Bone marrow (tissue), 2 donors: ENCODE results near the gene ACTA2.

Source experiments
- DNase-seq, 2 donors: peaks; one replicate each; lab custom pipeline; 2025; lab: John Stamatoyannopoulos, UW

The ACTA2 gene

GRCh38 chr10:88920198-88920597 is 32.4 kb downstream of the ACTA2 start:
- no peak for DNase-seq

DNA sequence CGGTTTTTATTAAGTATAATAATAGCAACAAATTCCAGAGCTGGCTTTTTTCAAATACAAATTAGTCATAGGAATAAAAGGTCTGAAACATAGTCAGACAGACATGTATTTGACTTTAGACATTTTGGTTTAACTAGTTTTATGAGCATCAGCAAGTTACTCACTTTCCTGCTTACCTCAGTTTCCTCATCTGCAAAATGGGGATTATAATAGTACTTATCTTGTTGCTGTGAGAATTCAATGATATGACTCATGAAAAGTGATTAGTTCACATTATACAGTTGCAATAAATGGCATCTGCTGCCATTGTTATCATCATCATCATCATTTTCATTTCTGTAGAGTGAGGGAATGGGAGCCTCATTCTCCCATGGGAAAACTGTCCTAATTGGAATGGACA is 33.5 kb downstream of the ACTA2 start:
- DNase-seq: no peak

GRCh38 chr10:88918191-88918905 is 34.2 kb downstream of the ACTA2 start:
- no peak for DNase-seq

DNA sequence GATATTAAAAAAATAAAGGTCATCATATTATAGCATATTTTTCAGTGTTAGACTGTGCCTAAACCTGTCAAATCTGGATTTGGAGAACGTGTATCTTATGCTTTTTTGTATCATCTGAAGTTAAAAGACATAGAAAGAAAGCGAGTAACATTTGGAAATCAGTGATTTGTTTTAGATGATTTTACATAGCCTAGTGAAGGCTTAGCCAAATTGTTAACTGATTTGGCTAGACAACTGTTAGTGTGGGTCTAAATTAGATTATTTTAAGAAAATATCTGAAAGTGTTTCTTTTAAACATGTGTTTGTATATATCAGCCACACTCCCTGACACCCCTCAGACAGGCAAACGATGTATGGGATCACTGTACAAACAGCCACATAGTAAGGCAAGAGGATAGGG is 35.6 kb downstream of the ACTA2 start:
- DNase-seq: no peak

DNA sequence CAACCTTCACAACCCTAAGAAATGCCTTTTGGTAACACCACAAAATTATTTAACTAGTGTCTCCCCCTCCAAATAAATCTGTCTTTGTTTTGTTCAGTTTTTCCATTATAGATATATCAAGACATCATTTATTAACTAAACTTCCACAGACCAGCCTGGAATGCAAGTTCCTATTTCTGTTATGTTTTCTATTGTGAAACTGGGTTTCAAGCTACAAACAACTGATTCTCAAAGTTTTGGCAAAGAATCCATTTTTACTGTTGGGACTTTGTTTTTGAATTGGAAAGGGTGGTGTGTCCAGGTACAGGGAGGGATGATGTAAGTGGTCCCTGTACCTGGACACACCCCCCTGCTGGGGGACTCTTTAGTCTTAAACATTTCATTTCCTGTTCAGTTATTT is 36.3 kb downstream of the ACTA2 start:
- DNase-seq: no peak

- DNase-seq: no peak
These were observed 36.8 kb downstream of the ACTA2 start for GRCh38 chr10:88915781-88916180.

- DNase-seq: no peak
These were observed 38.8 kb downstream of the ACTA2 start for GRCh38 chr10:88913788-88914187.

DNA sequence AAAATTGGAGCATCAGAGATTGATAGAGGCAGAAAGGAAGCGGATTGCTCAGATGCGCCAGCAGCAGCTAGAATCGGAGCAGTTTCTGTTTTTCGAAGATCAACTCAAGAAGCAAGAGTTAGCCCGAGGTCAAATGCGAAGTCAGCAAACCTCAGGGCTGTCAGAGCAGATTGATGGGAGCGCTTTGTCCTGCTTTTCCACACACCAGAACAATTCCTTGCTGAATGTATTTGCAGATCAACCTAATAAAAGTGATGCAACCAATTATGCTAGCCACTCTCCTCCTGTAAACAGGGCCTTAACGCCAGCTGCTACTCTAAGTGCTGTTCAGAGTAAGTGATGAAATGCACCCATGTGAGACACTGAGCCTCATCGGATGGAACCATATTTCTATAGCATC is 39.4 kb downstream of the ACTA2 start:
- DNase-seq: no peak

GRCh38 chr10:88911851-88912250 is 40.7 kb downstream of the ACTA2 start:
- DNase-seq: no peak

DNA sequence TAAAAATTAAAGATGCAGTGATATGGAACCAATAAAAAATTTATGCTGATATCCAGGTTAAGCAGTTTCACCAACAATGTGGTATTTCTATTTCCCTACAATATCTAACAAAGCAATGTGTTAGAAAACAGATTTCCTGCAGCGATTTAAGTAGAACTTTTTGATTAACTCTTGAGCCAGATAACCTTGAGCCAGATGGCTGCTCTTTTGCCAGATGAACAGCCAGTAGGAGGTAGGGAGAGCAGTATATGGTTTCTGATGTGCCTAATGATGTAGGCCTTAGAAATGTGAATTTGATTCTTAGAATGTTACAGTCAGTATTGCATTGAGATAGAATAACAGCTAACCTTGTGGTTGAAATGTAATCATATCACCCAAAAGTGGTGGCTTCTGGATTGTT is 41.5 kb downstream of the ACTA2 start:
- no peak for DNase-seq

DNA sequence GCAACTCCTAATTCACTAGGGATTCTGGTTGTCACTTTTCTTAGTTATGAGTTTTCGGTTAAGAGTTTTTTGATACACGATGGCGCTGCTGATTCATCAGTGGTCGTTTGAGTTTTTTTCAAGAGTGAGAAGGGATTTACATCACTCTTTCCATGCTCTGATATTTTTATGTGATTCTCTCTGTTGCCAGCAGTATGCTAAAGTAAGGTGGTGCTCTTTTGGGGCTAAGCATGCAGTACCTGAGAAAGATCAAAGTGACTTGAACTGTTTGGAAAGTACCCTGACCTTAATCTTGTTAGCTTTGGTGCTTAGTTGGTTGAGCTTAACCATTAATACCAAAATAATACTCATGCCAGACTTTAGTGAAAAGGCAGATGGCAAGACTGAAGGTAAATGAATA is 44.4 kb downstream of the ACTA2 start:
- DNase-seq: no peak

GRCh38 chr10:88906921-88907320 is 45.7 kb downstream of the ACTA2 start:
- no peak for DNase-seq

DNA sequence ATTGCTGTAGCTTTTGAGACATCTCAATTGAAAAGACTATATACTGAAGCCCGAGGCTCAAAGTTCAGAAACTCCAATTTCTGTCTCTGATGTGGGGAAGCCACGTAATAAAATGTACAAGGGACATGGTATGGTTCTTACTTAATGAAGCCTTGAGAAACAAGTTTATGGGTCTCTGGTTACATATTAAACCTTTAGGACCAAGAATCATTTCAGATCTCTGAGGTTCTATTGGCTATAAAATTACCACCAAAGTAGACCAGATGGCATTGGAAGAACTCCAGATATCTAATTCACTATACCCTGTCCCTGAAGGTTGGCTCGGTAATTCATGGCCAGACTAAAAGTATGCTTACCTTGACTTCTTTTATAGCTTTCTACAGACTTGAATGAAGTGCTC is 48.9 kb downstream of the ACTA2 start:
- no peak for DNase-seq

DNA sequence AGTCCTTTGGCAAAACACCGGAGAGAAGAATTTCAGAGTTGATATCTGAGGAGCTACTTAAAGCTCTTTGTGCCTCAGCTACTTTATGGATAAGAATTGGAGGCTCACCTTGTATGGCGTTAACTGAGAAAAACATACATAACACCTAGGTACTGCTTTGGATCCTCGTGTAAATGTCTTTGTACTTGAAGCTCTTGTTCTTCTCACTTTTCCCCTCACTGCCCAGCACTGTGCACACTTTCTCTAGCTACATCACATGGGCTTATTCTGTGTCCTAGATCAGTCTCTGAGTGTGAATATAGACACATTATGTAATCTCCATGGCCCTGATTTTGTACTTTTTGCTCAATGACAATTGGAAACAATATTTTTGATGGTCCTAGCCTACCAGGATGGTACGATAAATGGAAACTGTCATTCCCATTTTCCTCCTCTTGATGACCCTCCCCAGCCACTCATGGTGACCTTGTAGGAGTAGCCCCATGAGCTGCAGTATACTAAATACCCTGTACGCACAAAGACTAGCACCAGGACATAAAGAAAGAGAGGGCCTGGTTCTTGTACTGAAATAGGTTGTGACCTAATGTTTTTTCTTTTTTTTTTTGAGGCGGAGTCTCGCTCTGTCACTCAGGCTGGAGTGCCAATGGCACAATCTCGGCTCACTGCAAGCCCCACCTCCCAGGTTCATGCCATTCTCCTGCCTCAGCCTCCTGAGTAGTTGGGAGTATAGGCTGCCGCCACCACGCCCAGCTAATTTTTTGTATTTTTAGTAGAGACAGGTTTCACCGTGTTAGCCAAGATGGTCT is 50.4 kb downstream of the ACTA2 start:
- no peak for DNase-seq

- DNase-seq: peak in 1 of 2 donors; percentile 92
These were observed 51.2 kb downstream of the ACTA2 start for GRCh38 chr10:88901206-88901983.

DNA sequence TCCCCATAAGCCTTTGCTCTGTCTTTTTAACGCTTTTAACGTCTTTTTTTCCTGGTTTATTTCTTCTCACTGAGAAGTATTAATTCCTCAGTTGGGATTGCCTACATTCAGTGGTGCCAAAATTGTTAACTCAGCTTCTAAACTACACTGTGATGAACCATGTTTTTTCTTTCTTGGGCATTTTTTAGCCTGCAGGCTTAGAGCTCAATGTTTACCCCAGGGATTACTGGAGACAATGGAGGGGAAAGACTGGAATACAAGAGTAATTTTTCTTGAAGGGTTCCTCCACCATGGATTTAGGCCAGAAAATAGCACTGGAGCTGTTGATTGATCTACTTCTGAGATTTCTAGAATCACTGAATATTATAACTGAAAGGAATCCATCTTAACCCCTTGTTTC is 52.7 kb downstream of the ACTA2 start:
- DNase-seq: no peak

DNA sequence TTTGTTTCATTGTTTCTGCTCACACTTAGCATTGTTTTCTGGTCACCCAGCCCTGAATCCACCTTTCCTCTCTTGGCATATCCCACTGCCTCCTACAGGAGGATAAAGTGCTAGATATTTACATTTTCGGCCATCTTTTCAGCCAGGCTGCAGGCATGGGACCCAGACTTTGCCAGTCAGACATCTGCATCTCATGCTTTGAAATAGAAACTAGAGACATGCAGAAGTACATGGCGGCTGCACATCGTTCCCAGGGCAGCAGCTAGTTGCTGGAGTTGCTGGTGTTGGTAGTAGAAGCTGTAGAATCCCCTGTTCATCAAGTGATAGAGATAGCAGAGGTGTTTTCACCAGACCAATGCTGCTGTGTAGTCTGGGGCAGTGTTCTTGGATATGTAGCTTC is 53.8 kb downstream of the ACTA2 start:
- no peak for DNase-seq

DNA sequence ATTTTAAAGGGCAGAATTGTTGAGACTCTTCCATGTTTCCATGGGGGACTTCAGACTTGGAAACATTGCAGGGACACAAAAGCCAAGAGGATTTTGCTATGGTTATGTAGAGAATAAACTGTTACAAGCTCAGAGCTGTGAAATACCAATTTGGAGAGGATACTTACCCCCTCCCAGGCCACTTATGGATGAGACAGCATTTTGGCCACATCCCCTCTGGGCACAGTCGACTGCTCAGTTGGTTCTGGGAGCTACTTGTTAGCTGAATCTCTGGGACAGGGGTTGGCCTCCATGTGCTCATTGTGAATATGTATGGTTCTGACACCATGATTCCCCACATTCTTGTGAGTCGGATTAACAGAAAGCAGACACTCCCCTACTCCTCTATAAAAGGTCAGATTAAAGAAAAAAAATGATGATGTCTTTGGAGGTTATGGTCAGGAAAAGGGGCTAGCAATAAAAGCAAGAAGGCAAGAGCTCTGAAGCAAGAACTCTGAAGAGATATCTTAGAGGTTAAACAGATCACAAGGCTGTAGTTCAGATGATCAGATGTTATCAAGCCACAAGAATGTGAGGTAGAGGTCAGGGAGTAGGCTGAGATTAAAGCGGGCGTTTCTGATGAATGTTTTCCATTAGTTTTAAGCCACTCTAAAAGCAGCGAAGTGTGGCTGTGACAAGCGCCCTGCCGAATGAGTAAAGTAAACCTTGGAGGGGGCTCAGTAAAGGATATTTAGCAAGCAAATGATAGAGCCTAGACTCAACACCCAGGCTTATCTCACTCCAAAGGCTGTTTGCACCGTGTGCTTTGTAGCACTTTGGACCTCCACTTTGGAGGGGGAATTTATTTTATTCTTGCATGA is 55.3 kb downstream of the ACTA2 start:
- DNase-seq: no peak

- no peak for DNase-seq
These were observed 56.1 kb downstream of the ACTA2 start for GRCh38 chr10:88896372-88896993.

DNA sequence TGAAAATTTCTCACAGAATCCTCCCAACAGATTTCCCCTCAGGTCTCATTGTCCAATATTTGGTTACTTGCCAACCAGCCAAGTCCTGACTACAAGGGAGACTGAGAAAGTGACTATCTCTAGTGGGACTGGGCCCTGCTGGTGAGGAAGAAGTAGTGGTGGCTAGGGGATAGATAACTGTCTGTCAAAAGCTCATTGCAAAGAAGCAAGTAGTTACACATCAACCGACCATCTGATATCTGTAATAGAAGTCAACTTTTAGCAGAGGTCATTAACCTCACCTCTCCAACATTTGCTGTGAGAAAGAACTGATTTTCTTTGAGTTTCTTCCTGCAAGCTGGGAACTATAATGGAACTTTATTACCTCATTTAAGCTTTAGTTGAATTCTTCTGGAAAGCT is 57.3 kb downstream of the ACTA2 start:
- DNase-seq: no peak

GRCh38 chr10:88893611-88894010 is 59.0 kb downstream of the ACTA2 start:
- DNase-seq: no peak
